Measurements from ENCODE around the gene CDH3. TPM values are rescaled to one million over a fixed set of nuclear protein-coding genes. Genes with fewer than 3 reads are reported as not detected.

The CDH3 gene
- polyA plus RNA-seq, 1 donor (not counting 4 experiments of a cell fraction or from before 2014, with no cell fraction given) = 366 TPM

GRCh38 chr16:68642047-68642435 is 3.1 kb upstream of the CDH3 start:
- Histone ChIP-seq H3K4me3 (ENCODE audit: control insufficient read depth in 2 of 3, extremely low read depth in 1 of 3, insufficient read depth in 2 of 3, low read depth in 1 of 3, low read length in 3 of 3) (no peak overlapping the region), H3K4me2 (ENCODE audit: control insufficient read depth, extremely low read depth, insufficient read depth, low read depth, low read length) (no peak overlapping the region), H3K9me3 (ENCODE audit: control insufficient read depth, low read depth, low read length) (no peaks in the 10 kb centered on the region), H2AFZ (ENCODE audit: control insufficient read depth, low read length) (no peak overlapping the region), H3K27me3 (ENCODE audit: control insufficient read depth, extremely low read depth, insufficient read depth, low read length) (no peaks in the 10 kb centered on the region), H3K27ac (ENCODE audit: control insufficient read depth, insufficient read depth, low read length) (no peak overlapping the region), H3K9me1 (ENCODE audit: control insufficient read depth, extremely low read depth, insufficient read depth, low read length) (no peaks in the 10 kb centered on the region), H3K36me3 (ENCODE audit: control insufficient read depth in 2 of 2, extremely low read depth in 1 of 2, insufficient read depth in 2 of 2, low read length in 2 of 2) (peaks cover 0 to 3% of the 10 kb centered on the region in 2 experiments), H3K79me2 (ENCODE audit: control insufficient read depth, insufficient read depth, low read length) (peaks cover 22% of the 10 kb centered on the region), H4K20me1 (ENCODE audit: control insufficient read depth, extremely low read depth, insufficient read depth, low read length) (peaks cover 4% of the 10 kb centered on the region), H3K9ac (ENCODE audit: control insufficient read depth, extremely low read depth, insufficient read depth, low read length) (no peak overlapping the region), H3K4me1 (ENCODE audit: control insufficient read depth, extremely low read depth, insufficient read depth, low read length) (peaks cover 21% of the 10 kb centered on the region)
- dilution Hi-C loops (cut with MboI; ENCODE audit: extremely low pct_ligation_motif_present, low sequenced_read_pairs) = no loop called here
- DNase-seq (ENCODE audit: low read depth, low spot score) = no peak
- TF ChIP-seq CTCF (optimal IDR thresholded peaks at IDR 0.05 in 1 of 3, IDR thresholded peaks at IDR 0.05 in 1 of 3, conservative IDR thresholded peaks at IDR 0.05 in 1 of 3; ENCODE audit: extremely low read depth in 1 of 3, insufficient read depth in 2 of 3, low read length in 3 of 3) = no peak
- no peak for TF ChIP-seq EZH2 (IDR thresholded peaks at IDR 0.05; ENCODE audit: low read length)
- FAIRE-seq = no peak

- FAIRE-seq = no peak
- Histone ChIP-seq H3K4me2 (ENCODE audit: control insufficient read depth, extremely low read depth, insufficient read depth, low read depth, low read length) (no peak overlapping the region), H3K27ac (ENCODE audit: control insufficient read depth, insufficient read depth, low read length) (no peak overlapping the region), H4K20me1 (ENCODE audit: control insufficient read depth, extremely low read depth, insufficient read depth, low read length) (peaks cover 7% of the 10 kb centered on the region), H3K27me3 (ENCODE audit: control insufficient read depth, extremely low read depth, insufficient read depth, low read length) (no peaks in the 10 kb centered on the region), H3K79me2 (ENCODE audit: control insufficient read depth, insufficient read depth, low read length) (peaks cover 28% of the 10 kb centered on the region), H3K9ac (ENCODE audit: control insufficient read depth, extremely low read depth, insufficient read depth, low read length) (no peak overlapping the region), H2AFZ (ENCODE audit: control insufficient read depth, low read length) (no peak overlapping the region), H3K9me1 (ENCODE audit: control insufficient read depth, extremely low read depth, insufficient read depth, low read length) (no peaks in the 10 kb centered on the region), H3K36me3 (ENCODE audit: control insufficient read depth in 2 of 2, extremely low read depth in 1 of 2, insufficient read depth in 2 of 2, low read length in 2 of 2) (peaks cover 3 to 4% of the 10 kb centered on the region in 2 experiments), H3K4me1 (ENCODE audit: control insufficient read depth, extremely low read depth, insufficient read depth, low read length) (peaks cover 20% of the 10 kb centered on the region), H3K4me3 (ENCODE audit: control insufficient read depth in 2 of 3, extremely low read depth in 1 of 3, insufficient read depth in 2 of 3, low read depth in 1 of 3, low read length in 3 of 3) (no peak overlapping the region), H3K9me3 (ENCODE audit: control insufficient read depth, low read depth, low read length) (no peaks in the 10 kb centered on the region)
- TF ChIP-seq CTCF (optimal IDR thresholded peaks at IDR 0.05 in 1 of 3, IDR thresholded peaks at IDR 0.05 in 1 of 3, conservative IDR thresholded peaks at IDR 0.05 in 1 of 3; ENCODE audit: extremely low read depth in 1 of 3, insufficient read depth in 2 of 3, low read length in 3 of 3) (no peak), EZH2 (IDR thresholded peaks at IDR 0.05; ENCODE audit: low read length) (no peak)
- no peak for DNase-seq (ENCODE audit: low read depth, low spot score)
- dilution Hi-C loops (cut with MboI; ENCODE audit: extremely low pct_ligation_motif_present, low sequenced_read_pairs) = no loop called here
Measured at GRCh38 chr16:68642436-68643101, 2.5 kb upstream of the CDH3 start.

All from keratinocyte (primary cell).